ENCODE data around the gene WAS.
"Not testable (repeated sequence)": the region's sequence is repeated elsewhere in the genome, so short reads cannot be mapped to it uniquely, and the experiment has no call there.

WAS gene

GRCh38 chrX:48684134-48684533 lies 535 bp downstream of the WAS start:
- H2AFZ ChIP-seq, result no peak overlapping the region
- H3K79me2 ChIP-seq, result no peaks in the 10 kb centered on the region
- no peak overlapping the region for H3K4me2 ChIP-seq (ENCODE audit: low read length)
- H3K4me1 ChIP-seq, result peaks cover 3% of the 10 kb centered on the region
- H3K36me3 ChIP-seq (ENCODE audit: control insufficient read depth, insufficient read depth, low read length), result no peaks in the 10 kb centered on the region
- no peak overlapping the region for H3K9ac ChIP-seq
- no peaks in the 10 kb centered on the region for H3K9me3 ChIP-seq (ENCODE audit: control insufficient read depth, low read length)
- TF ChIP-seq CTCF (IDR thresholded peaks at IDR 0.05), result no peak
- no peak overlapping the region for H3K4me3 ChIP-seq (ENCODE audit: low read depth, low read length)
- H3K27ac ChIP-seq, result no peak overlapping the region
- no peaks in the 10 kb centered on the region for H3K27me3 ChIP-seq (ENCODE audit: control insufficient read depth, insufficient read depth, low read length)

GRCh38 chrX:48685416-48685815 lies 1.8 kb downstream of the WAS start:
- no peak for TF ChIP-seq CTCF (IDR thresholded peaks at IDR 0.05)
- no peaks in the 10 kb centered on the region for H3K27me3 ChIP-seq (ENCODE audit: control insufficient read depth, insufficient read depth, low read length)
- H3K4me3 ChIP-seq (ENCODE audit: low read depth, low read length), result no peak overlapping the region
- H2AFZ ChIP-seq, result no peak overlapping the region
- no peak overlapping the region for H3K4me2 ChIP-seq (ENCODE audit: low read length)
- no peak overlapping the region for H3K9ac ChIP-seq
- no peaks in the 10 kb centered on the region for H3K79me2 ChIP-seq
- no peak overlapping the region for H3K27ac ChIP-seq
- no peaks in the 10 kb centered on the region for H3K4me1 ChIP-seq
- H3K36me3 ChIP-seq (ENCODE audit: control insufficient read depth, insufficient read depth, low read length), result no peaks in the 10 kb centered on the region
- no peaks in the 10 kb centered on the region for H3K9me3 ChIP-seq (ENCODE audit: control insufficient read depth, low read length)

- Histone ChIP-seq H3K27ac (no peak overlapping the region), H3K4me3 (ENCODE audit: low read depth, low read length) (no peak overlapping the region), H3K9ac (no peak overlapping the region), H3K9me3 (ENCODE audit: control insufficient read depth, low read length) (no peaks in the 10 kb centered on the region), H3K27me3 (ENCODE audit: control insufficient read depth, insufficient read depth, low read length) (no peaks in the 10 kb centered on the region), H3K36me3 (ENCODE audit: control insufficient read depth, insufficient read depth, low read length) (no peaks in the 10 kb centered on the region), H3K4me2 (ENCODE audit: low read length) (no peak overlapping the region), H3K79me2 (no peaks in the 10 kb centered on the region), H3K4me1 (no peaks in the 10 kb centered on the region), H2AFZ (no peak overlapping the region)
- TF ChIP-seq CTCF (IDR thresholded peaks at IDR 0.05), result no peak
Observed at GRCh38 chrX:48688531-48689150, 5.0 kb downstream of the WAS start.

- no peaks in the 10 kb centered on the region for H3K36me3 ChIP-seq (ENCODE audit: control insufficient read depth, insufficient read depth, low read length)
- no peaks in the 10 kb centered on the region for H3K79me2 ChIP-seq
- H3K27ac ChIP-seq, result no peak overlapping the region
- no peak overlapping the region for H3K9ac ChIP-seq
- H3K4me3 ChIP-seq (ENCODE audit: low read depth, low read length), result no peak overlapping the region
- no peak for TF ChIP-seq CTCF (IDR thresholded peaks at IDR 0.05)
- H3K27me3 ChIP-seq (ENCODE audit: control insufficient read depth, insufficient read depth, low read length), result no peaks in the 10 kb centered on the region
- H3K4me1 ChIP-seq, result no peaks in the 10 kb centered on the region
- H3K9me3 ChIP-seq (ENCODE audit: control insufficient read depth, low read length), result no peaks in the 10 kb centered on the region
- no peak overlapping the region for H2AFZ ChIP-seq
- H3K4me2 ChIP-seq (ENCODE audit: low read length), result no peak overlapping the region
Observed at GRCh38 chrX:48689208-48689920, 5.8 kb downstream of the WAS start.

- not testable (repeated sequence) for H3K27ac ChIP-seq; H3K4me1 ChIP-seq; H3K79me2 ChIP-seq; H3K4me2 ChIP-seq (ENCODE audit: low read length); H2AFZ ChIP-seq; H3K9me3 ChIP-seq (ENCODE audit: control insufficient read depth, low read length); H3K9ac ChIP-seq; H3K36me3 ChIP-seq (ENCODE audit: control insufficient read depth, insufficient read depth, low read length); H3K27me3 ChIP-seq (ENCODE audit: control insufficient read depth, insufficient read depth, low read length); H3K4me3 ChIP-seq (ENCODE audit: low read depth, low read length)
Observed at GRCh38 chrX:48691746-48692145, 8.1 kb downstream of the WAS start.

Data from parathyroid adenoma (tissue), 2 donors.